Measurements from ENCODE around the gene GRM7.

GRCh38 chr3:7618606-7619005 is 757.7 kb downstream of the GRM7 start:
- TF ChIP-seq CTCF (conservative IDR thresholded peaks at IDR 0.05; ENCODE audit: low read depth, low read length) (no peak), EZH2 (IDR thresholded peaks at IDR 0.05; ENCODE audit: borderline replicate concordance, low read depth, low read length, poor library complexity, severe bottlenecking) (no peak)

Measured in A673 (cell line).